ENCODE results near the gene SPPL2C.

DNA sequence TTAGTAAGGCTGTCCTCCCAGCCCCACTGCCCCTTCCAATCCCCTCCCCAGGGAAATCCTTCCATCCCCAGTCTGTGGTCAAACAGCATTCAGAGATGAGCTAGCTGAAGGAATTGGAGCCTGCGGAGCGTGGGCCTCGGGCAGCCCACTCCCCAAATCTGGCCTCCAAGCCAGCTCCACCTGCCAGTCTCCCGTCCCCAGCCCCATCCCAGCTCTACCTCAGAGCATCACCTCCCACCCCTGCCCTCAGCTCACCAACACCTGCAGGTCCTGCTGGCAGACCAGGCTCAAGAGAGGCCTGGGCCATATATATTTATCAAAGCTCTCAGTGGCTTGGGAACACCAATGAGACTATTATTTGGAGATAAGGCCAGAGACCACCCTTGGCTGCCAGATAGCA, 5.2 kb upstream of the SPPL2C start:
- TF ChIP-seq ESRRG (CRISPR knock-in tag; IDR thresholded peaks at IDR 0.05): no peak
- no peak for TF ChIP-seq ZNF565 (CRISPR knock-in tag; conservative IDR thresholded peaks at IDR 0.05; ENCODE audit: low read depth)
- TF ChIP-seq ZFP30 (CRISPR knock-in tag; IDR thresholded peaks at IDR 0.05): no peak
- TF ChIP-seq, protein P1, sequence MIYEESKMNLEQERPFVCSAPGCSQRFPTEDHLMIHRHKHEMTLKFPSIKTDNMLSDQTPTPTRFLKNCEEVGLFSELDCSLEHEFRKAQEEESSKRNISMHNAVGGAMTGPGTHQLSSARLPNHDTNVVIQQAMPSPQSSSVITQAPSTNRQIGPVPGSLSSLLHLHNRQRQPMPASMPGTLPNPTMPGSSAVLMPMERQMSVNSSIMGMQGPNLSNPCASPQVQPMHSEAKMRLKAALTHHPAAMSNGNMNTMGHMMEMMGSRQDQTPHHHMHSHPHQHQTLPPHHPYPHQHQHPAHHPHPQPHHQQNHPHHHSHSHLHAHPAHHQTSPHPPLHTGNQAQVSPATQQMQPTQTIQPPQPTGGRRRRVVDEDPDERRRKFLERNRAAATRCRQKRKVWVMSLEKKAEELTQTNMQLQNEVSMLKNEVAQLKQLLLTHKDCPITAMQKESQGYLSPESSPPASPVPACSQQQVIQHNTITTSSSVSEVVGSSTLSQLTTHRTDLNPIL (CRISPR knock-in tag; IDR thresholded peaks at IDR 0.05; ENCODE audit: low read depth): no peak
- TF ChIP-seq GLIS3 (CRISPR knock-in tag; IDR thresholded peaks at IDR 0.05): no peak
- no peak for TF ChIP-seq OSR1 (CRISPR knock-in tag; IDR thresholded peaks at IDR 0.05)
- TF ChIP-seq, protein P2, sequence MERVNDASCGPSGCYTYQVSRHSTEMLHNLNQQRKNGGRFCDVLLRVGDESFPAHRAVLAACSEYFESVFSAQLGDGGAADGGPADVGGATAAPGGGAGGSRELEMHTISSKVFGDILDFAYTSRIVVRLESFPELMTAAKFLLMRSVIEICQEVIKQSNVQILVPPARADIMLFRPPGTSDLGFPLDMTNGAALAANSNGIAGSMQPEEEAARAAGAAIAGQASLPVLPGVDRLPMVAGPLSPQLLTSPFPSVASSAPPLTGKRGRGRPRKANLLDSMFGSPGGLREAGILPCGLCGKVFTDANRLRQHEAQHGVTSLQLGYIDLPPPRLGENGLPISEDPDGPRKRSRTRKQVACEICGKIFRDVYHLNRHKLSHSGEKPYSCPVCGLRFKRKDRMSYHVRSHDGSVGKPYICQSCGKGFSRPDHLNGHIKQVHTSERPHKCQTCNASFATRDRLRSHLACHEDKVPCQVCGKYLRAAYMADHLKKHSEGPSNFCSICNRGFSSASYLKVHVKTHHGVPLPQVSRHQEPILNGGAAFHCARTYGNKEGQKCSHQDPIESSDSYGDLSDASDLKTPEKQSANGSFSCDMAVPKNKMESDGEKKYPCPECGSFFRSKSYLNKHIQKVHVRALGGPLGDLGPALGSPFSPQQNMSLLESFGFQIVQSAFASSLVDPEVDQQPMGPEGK (CRISPR knock-in tag; IDR thresholded peaks at IDR 0.05; ENCODE audit: borderline replicate concordance): no peak
- no peak for TF ChIP-seq RARB (CRISPR knock-in tag; IDR thresholded peaks at IDR 0.05)
- no peak for TF ChIP-seq TCF4 (CRISPR knock-in tag; IDR thresholded peaks at IDR 0.05; ENCODE audit: borderline replicate concordance)
